Fibroblast of gingiva (primary cell): ENCODE data around the gene PARVB.
A peak's percentile ranks its signal among the peaks of the same experiment; 100 is the strongest.

Source experiments
- DNase-seq: peaks from one replicate; pipeline ENCODE4 v3.0.0-alpha.2; 2011; ENCODE audit warnings: low read depth

PARVB gene

GRCh38 chr22:44028091-44028490 is 4.0 kb downstream of the PARVB start:
- no peak for DNase-seq

DNA sequence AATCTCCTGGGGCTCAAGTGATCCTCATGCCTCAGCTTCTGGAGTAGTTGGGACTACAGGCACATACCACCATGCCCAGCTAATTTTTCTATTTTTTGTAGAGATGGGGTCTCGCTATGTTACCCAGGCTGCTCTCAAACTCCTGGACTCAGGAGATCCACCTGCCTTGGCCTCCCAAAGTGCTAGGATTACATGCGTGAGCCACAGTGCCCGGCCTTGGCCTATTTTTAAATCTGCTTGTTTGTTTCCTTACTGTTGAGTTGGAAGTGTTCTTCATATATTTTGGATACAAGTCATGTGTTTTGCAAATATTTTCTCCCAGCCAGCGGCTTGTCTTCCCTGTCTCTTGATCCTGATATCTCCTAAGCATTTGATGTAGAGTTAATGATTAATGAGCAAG is 5.0 kb downstream of the PARVB start:
- DNase-seq, result no peak

DNA sequence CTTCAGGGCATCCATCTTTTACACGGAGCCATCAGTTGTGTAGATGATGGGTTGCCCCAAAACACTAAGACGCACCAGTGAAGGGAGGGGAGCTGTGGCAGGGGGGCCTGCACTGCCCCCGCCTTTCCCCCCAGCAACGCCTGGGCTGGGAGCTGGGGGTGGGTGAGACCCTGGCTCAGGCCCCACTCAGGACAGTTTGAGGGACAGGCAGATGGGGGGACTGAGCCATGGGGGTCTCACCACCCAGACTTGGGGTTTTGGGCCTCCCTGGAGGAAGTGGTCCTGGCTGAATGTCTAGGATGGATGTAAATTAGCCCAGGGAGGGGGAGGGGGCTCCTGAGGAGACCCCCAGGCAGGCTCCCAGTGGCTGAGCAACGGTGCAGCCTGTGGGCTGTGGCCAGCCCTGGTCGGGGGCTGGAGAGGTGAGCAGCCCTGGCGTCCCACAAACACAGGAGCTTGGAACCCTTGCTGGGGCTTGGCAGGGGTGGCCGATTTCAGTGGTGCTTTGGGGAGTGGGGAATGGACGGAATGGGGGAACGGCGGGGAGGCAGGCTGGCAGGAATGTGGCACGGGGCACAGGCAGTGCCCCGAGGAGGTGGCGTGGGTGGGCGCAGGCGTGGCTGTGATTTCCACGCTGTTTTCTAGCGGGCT is 6.1 kb downstream of the PARVB start:
- no peak for DNase-seq

GRCh38 chr22:44030702-44031082 is 6.6 kb downstream of the PARVB start:
- DNase-seq, result no peak

GRCh38 chr22:44031158-44031952 is 7.3 kb downstream of the PARVB start:
- DNase-seq, result no peak

DNA sequence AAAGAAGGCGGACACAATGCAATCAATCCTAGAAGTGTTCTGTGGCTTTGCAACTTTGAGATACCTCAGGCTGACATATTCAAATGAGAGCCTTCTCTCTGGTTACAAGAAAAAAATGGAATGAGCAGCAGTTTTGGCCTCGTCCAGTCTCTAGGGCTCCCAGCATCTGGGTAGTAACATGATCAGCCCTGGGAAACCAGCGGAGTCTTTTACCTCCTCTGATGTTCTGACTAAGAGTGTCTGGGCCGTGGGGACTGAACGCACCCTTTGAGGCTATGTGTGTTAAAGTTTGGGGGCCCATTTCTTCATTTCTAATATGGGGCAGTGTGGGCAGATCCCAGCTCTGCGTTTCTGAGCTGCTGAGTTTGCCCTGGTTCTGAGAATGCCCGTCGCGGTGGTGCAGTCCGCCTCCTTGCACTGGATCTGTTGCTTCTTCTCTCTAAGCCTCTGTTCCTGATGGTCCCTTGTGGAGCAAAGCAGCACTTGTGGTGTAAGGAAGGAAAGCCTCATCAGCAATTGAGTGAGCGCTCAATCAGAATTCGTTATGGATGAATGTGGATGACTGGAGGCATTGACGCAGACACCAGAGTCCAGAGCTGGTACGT is 8.1 kb downstream of the PARVB start:
- DNase-seq, result peak; percentile 64

DNA sequence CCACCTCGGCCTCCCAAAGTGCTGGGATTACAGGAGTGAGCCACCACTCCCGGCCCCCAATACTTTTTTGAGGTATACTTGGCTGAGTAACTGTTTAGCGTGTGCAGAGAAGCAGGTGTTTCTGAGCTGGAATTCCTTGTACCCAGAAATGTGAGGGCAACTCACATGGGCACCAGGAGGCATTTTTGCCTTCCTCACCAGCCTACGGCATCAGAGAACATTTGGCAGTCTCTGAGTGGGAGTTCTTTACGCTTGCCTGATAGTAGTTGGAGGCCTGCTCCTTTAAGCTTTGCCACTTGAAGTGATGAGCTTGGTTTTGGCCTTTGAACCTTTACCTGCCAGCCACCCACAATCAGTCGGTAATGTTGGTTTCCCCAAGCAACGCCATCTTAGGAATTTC is 9.2 kb downstream of the PARVB start:
- DNase-seq, result no peak

DNA sequence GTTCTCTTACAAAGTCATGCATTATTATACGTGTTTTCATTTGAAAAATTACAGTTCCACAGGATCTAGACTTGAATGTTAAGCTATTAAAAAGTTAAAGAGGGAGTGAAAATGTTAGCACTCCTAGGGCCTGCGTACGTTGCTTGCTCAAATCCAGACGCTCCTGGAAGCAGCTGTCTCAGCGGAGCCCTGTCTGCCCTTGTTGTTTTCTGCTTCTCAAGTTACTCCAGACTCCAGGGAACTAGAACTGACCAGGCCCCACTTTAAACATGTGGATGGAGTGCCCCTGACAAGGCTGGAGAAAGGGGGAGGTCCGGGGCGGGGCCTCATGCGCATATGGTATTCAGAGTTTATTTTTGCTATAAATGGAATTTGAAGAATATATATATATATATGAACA is 9.6 kb downstream of the PARVB start:
- no peak for DNase-seq

GRCh38 chr22:44037519-44038375 is 13.6 kb downstream of the PARVB start:
- DNase-seq, result peak; percentile 86

- no peak for DNase-seq
Observed at GRCh38 chr22:44039566-44040171, 15.6 kb downstream of the PARVB start.

DNA sequence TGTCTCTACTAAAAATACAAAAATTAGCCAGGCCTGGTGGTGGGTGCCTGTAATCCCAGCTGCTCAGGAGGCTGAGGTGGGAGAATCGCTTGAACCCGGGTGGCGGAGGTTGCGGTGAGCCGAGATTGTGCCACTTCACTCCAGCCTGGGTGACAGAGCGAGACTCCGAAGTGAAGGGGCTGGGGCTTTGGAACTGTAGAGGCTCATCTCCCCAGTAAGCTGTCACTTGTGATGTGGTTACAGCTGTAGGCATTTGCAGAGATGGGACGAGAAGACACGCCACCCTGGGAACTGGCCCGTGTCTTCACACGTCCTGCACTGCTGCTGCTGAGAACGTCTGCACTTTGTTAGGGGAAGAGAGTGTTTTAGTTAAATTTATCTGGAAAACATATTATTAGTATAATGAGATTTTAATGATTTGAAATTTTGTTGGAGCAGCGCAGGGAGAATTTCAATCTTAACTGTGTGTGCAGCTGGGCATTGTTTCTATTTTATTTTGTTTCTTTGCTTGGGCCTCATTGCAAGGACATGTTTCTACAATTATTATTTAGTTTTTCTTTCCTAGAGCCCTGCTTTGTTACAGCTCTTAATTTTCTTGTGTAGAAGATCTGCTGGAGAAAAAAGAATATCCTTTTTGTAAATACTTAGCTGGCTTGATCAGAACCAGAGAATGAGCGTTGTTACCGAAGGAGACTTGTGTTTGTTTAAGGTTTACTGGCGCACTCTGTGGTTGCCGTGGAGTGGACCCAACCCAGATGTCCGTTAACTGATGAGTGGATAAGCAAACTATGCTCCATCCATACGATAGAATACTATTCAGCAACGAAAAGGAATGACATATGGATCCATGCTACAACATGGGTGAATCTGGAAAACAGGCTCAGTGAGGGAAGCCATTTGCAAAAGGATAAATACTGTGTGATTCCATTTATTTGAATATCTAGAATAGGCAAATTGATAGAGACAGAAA is 18.4 kb downstream of the PARVB start:
- peak; percentile 48 for DNase-seq

DNA sequence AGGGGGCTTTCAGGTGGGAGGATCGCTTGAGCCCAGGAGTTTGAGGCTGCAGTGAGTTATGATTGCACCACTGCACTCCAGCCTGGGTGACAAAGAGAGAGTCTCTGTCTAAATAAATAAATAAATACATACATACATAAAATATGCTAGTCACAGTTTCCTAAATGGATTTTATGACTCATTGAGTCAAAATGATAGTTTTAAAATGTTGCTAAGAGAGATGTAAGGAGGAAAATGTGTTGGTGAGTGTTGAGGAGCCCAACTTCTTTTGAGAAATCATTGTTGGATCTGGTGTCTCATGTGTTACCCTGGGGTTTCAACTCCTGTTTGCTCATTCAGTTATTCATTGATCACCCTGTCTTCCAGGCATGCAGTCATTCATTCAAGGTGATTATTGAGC is 21.0 kb downstream of the PARVB start:
- DNase-seq, result peak; percentile 59

DNA sequence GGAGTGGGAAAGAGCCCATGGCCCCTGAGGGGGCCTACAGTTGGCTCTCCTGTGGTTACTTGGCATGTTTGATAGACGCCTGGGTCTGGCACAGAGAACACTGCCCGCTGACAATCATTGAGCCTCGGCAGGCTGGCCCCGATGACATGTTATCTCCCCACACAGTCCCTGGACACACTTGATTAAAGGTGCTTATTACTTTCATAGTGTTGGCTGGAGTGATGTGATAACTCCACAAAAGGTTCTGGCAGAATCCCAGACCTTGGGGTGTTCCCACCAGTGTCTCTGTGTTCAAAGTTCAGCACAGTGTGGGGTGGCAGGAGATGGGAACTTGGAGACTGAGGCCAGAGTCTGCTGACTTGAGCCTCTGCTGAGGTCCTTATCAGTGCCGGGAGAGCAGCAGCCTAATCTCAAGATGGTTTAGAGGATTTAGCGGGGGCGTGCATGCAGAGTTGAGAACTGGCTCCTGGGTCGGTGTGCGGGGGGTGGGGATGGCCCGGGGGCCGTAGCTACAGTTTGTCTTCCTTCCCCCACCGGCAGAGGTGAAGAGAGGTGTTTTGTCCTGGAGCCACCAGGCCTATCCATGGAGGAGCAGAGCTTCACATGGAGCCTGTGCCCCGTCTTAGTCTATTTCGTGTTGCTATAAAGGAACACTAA is 22.5 kb downstream of the PARVB start:
- DNase-seq, result no peak

- DNase-seq, result no peak
Observed at GRCh38 chr22:44047891-44048301, 23.8 kb downstream of the PARVB start.

DNA sequence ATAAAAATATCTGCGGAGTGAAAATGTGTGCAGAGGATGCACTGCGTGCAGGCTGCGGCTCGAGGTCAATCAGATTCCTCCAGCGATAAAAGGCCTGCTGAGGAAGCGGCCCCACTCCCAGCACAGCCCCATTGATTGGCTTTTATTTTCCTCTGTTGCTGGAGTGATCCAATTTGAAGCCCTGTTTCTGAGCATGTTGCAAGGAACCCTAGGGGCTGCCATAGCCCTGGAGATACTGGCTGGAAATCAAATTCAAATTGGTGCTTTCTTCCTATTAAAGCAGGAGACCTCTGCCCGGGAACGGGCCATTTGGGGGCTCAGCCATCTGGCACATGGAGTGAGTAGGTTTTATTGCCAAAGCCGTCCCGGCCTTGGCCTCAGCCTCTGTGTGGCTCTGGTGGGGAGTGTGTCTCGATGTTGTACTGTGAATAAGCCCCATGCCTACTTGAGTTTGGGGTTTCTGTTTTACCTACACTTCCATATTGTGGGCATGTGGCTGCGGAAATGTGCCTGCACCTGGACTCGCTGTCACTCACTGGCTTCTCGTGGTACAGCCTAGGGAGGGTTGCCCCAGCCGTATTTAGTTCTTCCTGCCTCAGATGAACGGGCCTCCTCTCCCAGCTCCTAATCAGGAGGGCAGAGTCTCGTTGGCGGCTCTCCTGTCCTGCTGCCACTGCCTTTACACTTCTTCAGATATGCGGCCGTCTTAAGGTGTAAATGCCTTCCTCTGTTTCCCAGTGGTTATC is 25.6 kb downstream of the PARVB start:
- DNase-seq, result no peak

DNA sequence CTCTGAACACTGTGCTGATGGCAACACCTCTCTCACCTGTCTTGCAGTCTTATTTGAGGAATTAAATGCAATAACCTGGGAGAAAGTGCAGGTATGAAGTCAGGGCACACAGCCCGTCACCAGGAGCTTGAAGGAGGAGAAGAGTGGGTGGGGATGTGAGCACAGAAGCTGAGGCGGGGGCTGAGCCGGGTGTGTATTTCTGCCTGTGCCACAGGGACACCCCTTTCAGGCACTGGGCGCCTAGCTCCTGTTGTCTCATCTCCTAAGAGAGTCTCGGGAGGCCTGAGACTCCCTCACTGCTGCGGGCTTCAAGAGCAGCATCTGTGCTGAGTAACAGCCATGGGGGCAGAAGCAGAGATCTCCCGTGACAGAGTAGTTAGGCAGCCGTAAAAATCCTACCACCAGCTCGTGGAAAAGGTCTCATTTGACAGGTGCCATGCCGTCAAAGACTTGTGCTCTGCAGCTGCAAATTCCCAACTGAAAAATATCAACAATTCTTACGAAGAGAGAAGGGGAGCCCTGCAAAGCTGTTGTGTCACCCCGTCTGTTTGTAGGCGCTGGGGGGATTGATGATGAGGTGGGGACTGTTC is 26.8 kb downstream of the PARVB start:
- DNase-seq, result no peak

- DNase-seq, result no peak
Observed at GRCh38 chr22:44051358-44051757, 27.3 kb downstream of the PARVB start.

GRCh38 chr22:44051961-44052360 is 27.9 kb downstream of the PARVB start:
- DNase-seq, result no peak

DNA sequence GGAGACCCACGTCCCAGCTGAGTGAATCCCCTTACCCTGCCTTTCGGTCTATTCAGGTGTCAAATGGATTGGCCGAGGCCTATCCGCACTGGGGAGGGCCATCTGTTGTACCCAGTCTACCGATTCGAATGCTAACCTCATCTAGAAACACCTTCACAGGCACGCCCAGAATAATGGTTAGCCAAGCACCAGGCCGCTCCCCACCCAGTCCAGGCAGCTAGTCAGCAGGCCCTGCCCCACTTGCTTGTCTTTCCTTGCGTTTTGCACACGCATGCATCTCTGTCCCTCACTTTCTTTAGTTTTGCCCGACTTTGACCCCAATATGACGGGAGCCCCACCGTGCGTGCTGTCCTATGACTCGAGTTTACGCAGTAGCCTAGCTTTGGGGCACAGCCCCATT is 31.7 kb downstream of the PARVB start:
- no peak for DNase-seq
